NCI-H1105 treated with DMSO at 0.1 percent for 48 hours (cell line): ENCODE results near the gene MGAT5.

Experiments
- DNase-seq: peaks from one replicate; lab custom pipeline; 2025; lab: John Stamatoyannopoulos, UW

Gene MGAT5

DNA sequence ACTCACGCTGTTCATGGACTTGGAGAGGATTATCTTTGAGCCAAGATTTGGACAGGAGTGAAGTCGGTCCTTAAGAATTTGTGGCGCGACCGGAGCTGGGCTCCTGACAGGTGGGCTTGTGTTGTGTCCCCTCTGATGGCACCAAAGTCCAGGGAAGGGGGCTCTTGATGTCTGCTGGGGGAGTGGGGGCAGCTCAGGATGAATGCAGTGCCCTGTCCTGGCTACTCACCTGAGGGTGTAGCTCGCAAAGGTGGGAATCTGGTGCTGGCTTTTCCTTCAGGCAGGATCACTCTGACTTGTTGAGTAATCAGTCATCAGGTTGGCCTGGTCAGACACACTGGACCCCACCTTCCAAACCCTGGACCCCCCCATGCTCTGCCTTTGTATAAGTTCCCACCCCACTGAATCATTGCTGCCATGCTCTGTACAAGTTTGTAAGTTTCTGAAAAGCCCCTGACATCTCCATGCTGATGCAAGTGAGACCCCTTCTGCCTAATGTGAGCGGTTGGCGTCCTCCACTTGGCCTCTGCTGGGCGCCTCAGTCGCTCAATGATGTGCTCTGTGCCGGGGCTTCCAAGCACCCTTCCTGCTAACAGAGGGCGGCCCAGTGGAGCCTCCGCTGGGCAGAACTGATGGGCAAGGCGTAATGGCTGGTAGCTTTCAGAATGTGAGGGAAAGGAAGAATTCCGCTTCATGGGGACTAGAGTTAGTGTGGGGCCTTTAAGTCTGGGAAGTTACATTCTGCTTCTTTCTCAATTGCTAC lies 196.1 kb downstream of the MGAT5 start:
- no peak for DNase-seq

DNA sequence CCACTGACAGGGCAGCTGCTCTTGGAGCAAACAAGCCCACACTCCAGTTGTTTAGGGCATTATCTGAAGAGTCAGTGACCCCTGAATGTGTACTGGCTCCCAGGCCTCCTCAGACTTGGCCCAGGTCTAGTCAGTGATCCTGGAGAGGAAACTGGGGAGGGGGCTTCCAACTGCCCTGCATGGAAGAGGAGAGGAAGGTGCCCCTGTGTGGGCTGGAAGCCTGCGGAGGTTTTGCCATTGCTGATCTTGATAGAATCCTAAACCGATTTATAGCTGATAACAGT lies 197.4 kb downstream of the MGAT5 start:
- DNase-seq, result no peak

DNA sequence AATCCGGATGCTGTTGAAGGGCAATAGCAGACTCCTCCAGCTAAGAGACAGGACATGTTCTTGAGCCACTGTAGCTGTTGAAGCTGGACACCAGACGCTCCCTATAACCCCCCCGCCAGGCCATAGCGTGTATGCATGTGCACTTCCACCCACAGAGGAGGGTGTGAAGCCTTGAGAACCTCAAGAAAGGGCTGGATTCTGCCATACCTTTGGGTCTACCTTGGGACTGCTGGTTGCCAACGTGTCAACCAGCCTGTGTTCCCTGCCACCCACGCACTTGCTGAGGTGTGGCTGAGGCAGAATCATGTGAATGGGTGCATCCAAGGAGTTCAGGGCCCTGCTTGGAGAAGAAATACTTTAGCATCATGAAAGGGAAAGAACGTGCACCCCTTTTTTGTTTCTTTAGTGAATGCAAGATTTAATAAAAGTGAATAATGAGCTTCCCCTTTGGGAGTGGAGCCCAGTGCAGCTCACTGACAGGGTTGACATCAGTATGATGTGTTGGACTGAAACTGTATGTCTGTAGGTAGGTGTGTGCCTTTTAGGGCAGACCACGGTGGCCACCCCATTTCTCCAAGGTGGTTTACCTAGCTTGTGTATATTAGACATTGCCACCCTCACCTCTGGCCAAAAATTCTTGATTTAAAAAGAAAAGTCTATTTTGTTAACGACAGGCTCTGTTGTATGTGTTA lies 198.3 kb downstream of the MGAT5 start:
- no peak for DNase-seq

DNA sequence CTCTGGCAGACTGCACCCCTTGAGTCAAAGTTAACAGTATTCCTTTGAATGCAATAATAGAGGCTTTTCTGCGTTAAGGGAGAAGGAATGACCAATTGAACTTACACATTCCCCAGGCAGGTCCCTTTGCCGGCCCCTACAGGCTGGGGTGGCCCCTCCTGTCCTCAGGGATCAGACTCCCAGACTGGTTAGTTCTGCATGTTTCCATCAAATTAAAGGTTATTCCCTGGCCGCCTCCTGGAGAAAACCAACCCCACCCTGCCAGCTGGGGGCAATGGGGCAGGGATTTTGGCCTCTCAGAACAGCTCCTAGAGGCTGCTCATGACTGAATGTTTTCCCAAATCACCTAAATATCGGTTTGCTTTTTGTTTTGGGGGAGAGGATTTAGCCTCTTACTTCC lies 199.6 kb downstream of the MGAT5 start:
- DNase-seq, result no peak

DNA sequence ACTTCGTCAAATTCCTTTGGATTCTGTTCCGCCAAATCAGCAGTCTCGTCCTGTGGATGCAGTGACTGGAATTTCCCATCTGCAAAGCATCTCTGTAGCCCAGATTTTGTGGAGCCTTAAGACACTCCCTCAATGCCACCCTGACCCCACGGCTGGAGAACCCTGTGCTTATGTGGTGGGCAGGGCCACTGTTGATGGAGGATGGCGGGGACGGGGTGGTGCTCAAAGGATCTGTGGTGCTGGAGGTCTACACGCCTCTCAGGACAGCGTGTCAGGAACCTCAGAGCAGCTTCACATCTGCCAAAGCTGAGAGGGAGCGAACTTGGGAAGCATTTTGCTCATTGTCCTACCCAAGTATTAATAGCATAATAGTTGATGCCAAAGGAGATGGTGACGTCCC lies 200.1 kb downstream of the MGAT5 start:
- no peak for DNase-seq

DNA sequence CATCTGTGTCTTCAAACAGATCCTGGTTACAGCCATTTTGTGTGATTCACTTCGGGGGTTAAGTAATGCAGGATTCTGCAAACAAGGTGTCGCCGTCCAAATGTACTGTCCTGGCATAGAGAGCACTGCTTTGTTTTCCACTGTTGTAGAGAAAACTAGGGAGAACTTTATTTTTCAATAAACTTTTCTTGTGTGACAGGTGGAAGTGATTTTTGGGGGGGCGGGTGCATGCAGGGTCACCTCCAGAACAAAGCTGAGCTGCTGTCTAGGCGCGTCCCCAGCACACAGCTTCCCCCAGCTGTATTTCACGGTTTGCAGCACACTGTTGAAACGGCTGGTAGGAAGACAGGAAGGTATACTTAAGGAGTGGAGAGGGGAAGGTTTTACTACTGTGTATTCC lies 200.6 kb downstream of the MGAT5 start:
- no peak for DNase-seq

DNA sequence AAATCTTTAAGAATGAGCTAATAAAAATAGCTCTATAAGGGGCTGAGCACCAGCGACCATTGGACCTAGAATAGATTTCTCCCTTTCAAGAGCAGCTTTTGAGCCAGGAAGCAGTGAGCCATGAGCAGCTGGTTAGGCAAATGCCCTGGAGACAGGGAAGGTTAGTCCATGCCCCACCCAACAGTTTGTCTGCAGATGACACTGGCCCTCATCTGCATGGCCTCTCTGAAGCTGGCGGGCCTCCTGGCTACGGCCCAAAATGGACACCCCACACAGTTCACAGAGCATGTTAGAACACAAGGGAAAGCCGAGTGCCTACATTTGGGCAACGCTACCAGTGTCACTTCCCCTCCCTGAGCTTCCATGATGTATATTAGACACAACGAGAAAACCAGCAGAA lies 201.1 kb downstream of the MGAT5 start:
- no peak for DNase-seq

DNA sequence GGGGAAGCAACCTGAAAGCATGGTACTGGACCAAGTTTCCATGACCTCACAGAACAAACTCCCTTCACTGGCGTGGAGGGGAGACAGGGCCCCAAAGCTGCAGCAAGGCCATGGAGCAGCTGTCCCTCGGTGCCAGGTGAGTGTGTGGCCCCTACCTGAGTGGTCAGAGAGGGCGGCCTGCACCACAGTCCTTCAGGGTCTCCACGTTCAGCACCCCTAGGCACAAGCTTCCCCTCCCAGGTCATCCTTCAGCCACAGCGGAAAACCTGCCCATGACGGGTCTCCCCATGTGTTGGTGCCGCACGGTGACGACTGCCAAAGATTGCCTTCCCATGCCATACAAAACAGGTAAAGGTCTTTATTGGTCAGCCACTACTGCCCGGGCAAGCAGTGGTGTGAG lies 201.6 kb downstream of the MGAT5 start:
- DNase-seq, result no peak

DNA sequence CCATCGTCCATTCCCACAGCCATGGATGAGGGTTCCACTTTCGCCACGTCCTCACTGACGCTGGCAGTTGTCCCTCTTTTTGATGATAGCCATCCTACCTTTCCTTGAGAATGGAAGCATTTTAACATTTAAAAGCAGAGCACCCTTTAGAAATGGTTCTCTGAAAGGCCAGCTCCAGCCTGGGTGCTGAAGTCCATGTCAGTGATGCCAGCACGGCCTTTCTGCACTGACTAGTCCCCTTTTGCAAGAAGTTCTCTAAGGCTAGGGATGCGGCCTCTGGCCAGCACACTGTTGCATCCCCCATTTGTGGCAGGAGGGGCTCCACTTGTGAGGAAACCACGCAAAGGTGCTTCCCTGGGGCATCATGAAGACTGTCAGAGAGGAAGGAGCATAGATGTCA lies 203.5 kb downstream of the MGAT5 start:
- DNase-seq, result no peak

DNA sequence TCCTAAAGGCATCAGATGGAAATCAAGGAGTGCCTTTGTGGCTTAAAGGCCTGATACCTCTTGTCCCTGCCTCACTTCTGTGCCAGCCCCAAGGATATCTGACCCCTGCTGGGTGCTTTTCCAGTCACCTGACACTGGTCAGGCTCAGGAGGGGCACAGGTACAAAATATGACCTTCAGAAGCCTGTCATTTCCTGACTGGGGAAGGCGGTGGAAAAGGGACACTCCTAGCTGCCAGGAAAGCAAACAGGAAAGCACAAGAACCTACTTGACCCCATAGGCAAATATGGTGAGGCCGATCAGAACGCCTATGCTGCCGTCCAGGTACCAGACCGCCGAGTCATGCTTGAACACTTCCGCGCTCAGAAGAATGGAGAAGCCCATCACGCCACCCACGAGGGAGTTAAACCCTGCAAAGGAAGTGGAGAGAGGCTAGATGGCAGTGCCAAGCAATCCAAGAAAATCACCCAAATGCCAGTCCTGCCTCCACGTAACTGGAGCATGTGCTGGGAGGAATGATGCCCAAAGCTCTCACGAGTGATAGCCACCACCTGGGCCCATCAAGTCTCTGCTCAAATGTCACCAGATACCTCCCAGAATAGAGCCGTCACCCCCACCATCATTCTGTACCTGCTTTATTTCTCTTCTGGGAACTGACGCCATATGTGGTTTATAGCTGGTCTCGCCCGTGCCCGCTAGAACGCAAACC lies 204.0 kb downstream of the MGAT5 start:
- no peak for DNase-seq

DNA sequence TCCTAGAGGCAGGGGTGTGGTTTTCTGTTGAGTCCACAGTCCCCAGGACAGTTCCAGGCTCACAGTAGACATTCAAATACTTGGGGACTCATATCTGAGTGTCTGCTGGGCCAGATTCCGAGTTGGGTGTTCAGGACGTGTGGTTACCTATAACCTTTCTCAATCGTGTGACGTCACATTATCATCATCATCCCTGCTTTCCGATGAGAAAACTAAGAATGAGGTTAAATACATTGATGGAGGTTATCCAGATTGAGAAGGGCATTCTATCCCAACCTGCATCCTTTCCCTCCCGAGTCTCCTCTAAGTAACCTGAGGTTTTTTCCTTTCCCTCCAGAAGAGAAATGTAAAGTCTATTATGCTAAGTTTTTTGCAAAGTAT lies 204.6 kb downstream of the MGAT5 start:
- no peak for DNase-seq

DNA sequence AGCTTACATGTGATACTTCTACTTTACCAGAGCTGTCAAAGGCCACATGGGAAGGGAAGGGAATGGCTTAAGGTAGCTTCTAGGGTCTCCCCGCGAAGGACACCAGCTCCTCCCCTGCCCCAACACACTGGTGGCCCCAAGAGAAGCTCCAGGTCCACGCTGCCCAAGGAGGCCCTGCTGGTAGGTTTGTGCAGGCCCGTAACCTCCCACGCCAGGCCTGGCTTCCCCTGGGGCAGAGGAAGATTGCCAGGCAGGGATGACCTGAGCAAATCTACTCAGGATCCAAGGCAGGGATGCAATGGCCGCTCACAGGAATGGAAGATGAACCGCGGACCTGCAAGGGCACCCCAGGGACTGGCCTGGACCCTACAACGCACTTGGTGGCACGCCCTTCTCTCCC lies 205.1 kb downstream of the MGAT5 start:
- DNase-seq, result no peak

DNA sequence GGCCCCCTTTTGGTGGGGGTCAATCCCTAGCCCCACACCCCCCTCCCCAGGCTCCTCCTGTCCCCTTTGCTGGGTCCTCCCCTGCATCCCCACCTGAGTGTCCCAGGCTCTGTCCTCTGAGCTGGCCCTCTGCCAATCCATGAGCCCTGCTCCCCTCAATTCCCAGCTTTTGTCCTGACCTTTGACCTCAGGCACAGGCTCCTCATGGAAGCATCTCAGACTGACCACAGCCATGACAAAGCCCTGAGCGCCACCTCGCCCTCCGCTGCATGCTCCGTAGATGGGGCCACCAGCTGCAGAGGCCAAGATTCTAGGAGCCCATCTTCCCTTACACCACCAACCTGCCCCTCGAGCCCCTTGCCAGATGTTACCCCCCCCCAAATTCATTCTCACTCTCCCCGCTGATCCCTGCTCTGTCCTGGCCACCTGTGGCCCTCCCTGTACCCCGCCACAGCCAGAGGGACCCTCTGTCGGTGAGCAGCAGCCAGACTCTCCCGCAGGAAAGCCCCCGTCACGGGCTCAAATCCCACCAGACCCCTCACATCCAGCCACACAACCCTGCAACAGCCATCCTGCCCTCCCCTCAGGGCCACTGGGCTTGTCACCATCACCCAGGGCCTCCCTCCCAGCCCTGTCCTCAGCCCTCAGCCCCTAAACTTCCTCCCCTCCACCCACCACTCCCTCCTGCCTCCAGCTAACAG lies 206.0 kb downstream of the MGAT5 start:
- DNase-seq, result no peak

DNA sequence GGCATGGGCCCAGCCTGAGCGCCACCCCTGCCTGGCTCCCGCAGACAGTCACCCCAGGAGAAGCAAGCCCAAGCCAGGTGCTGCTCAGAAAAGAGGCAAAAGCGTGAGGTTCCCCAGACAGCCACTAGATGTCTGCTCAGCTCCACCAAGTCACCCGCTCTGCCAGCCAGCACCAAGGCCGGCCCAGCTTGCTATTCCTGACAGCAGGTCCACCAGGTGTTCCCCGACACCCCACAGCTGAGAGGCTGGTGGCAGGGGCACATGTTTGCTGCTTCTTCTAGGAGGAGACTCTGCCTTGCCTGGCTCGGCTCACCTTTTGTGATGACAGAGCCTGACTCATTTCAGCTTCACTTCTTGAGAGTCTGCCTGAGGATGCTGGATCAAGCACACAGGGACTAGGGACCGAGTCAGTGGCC lies 206.7 kb downstream of the MGAT5 start:
- peak; percentile 62 for DNase-seq

DNA sequence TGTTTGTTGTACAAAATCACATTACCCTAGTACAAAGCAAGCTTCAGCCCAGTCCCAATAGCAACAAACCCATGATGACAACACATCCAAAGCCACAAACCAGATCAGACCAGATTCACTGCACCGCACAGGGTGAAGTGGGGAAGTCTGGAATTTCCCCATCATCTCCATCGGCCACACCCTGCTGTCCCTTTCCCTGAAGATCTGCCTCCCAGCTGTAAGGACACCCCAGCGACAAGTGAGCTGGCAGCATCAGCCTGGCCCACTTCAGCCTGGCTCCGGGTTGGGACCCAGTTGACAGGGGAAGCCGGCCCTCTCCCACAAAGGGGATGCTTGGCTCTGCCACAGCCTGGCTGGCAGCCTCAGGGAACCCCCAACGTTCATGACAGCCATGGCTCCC lies 207.6 kb downstream of the MGAT5 start:
- DNase-seq, result no peak

DNA sequence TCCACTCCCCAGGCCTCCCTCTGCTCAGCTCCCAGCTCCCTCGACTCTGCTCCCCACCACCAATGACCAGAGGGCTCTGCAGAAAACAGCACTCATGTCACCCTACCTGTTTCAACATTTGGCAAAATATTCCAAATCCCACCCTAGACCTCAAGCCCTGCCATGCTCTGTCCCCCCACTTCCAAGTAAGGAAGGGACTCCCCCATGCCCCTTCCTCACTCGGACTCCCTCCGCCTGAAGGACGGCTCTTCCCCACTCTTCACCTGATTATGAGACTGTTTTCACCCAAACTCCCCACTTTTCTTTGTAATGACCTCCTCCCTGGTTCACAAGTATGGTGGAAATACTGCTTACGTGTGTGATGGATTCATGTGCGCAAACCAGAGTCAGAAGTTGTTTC lies 208.4 kb downstream of the MGAT5 start:
- no peak for DNase-seq

DNA sequence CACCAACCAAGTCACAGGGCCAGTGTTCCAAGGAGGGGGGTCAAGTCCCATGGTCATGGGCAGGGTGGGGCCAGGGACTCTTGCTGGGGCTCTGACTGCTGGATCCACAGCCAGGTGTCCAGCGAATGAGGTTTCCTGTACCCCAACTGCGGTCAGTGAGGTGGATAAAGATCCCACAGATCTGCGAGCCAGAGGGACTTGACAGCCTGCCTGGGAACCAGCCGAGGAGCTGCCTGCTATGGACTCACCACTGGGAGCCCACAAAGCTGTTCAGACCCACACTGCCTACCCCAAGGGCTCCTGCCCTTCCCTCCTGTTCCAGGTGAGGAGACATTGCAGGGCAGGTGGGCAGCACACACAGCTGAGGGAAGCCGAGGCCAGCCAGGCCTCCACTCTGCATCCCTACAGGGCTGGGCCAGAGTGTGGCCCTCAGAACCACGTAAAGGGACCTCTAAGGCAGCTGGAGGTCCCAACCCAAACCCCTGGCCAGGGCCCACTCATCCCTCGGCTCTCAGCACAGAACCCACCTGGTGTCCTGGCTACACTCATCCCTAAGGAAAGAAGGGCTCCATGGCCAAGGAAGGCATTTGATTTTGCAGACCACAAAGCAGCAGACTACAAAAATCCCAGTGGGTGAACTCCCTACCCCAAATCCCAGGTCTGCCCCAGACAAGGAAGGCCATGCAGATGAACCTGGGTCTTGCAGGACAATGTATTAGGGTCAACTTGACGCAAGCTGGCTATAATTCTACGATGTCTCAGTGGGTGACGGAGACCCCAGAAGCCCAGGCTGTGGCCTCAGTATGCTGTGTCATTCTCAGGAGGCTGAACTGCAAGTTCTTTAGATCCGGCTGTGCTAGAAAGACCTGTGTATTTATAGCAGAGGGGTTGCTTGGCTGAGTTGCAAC lies 209.2 kb downstream of the MGAT5 start:
- DNase-seq, result no peak

DNA sequence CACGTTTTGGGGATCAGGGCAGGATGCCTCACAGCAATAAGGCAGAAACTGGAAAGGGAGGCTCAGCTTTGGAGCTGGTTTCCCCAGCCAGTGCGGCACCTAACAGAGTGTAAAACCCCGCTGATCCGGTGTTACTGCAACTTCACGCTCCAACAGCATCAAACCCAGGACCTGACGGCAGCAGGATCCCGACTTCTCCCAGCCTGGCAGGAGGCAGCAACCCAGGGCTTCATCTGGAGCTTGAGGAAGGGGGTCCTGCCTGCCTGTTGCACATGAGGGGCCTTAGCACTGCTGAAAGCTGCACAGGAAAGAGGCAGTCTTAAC lies 209.8 kb downstream of the MGAT5 start:
- no peak for DNase-seq

DNA sequence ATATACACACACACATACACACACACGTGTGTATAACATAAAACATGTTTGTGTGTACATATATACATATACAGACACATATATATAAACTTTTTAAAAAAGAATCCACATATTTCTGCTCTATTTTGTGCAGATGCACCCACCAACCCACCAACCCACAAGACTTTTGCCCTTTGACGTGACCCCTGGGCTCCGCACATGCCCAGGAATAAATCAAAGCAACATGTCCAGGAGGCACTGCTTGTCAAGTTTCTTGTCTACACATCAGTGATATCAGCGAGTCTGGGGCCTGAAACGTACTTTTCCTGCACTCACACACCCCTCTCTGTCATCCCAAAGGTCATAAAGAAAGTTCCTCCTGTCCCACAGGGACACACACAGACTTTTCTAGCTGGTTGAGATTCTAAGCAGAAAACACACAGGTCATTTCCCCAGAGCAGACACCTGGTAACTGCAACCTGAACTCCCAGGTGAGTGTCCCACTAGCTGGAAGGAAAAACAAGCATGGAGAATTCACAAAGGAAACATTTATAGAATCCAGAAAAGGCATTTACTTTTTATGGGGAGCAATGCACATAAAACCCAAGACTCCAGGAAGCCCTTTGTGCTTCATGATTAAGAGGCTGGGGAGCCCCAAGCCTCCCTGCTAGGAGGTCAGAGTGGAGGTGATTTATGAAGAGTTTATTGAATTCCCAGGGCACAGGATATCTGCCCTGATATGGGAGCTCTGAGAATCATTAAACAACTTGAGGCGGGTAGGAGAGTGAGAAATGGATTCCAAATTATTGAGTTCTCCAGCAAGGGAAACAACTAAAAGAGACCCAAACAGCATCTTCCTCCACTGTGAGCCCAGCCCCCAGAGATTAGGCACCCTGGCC lies 211.6 kb downstream of the MGAT5 start:
- DNase-seq, result no peak

DNA sequence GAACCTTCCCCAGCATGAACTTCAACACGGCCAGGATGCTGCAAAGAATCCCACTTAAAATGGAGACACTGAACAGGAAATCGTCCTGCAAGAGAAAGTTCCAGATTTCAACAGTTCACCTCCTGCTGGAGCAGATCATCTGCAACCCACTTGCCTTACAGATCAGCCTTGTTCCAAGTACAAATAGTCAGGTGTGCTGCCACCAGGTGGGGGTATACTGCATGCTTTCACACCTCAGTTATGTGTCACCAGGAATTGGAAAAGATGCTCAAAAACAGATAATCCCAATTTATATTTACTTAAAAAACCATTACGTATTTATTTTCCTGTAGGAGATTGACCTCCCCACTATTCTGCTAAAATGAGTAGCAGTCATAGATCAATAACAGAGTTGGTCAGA lies 212.3 kb downstream of the MGAT5 start:
- DNase-seq, result peak; percentile 49

DNA sequence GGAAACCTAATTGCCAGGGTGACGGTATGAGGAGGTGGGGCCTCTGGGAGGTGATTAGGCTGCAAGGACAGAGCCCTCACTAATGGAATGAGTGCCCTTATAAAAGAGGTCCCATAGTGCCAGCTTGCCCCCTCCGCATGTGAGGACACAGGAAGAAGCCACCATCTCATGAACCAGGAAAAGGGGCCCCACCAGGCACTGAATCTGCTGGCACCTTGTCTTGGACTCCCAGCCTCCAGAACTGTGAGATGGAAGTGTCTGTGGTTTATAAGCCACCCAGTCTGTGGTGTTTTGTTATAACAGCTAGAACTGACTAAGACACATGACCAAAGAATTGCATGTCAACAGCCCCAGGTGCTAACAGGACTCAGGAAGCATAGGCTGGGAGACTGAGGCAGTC lies 214.3 kb downstream of the MGAT5 start:
- no peak for DNase-seq
